ENCODE measurements around the gene MRS2. TPM values are rescaled to one million over a fixed set of nuclear protein-coding genes. Genes with fewer than 3 reads are reported as not detected.

MRS2 gene
- total RNA-seq, 1 experiment from 2014 or later: 85.8 TPM

- no peak overlapping the region for H4K8ac ChIP-seq (replicated peaks; ENCODE audit: insufficient read length, low read depth, low read length)
- DNase-seq: no peak
- H3K23ac ChIP-seq (ENCODE audit: insufficient read length, low read depth, low read length): no peak overlapping the region
- Mint-ChIP-seq H3K36me3 (ENCODE audit: insufficient read depth in 1 of 3, low read depth in 3 of 3) (no peaks in the 10 kb centered on the region), H3K9me3 (no peaks in the 10 kb centered on the region), H3K27me3 (ENCODE audit: low read depth) (no peaks in the 10 kb centered on the region), H3K4me3 (no peak overlapping the region), H3K27ac (no peak overlapping the region), H3K4me1 (peaks cover 3 to 4% of the 10 kb centered on the region in 2 experiments; a peak in 3 of 4 replicates)
- H2BK20ac ChIP-seq (ENCODE audit: low read depth, low read length, poor library complexity, severe bottlenecking): no peak overlapping the region
- no peak overlapping the region; the same call in 1 of the 2 replicates for H3K14ac ChIP-seq (ENCODE audit: insufficient read depth, low read length)
- H3K56ac ChIP-seq (ENCODE audit: insufficient read length, low read depth, low read length): no peak overlapping the region
- H2AFZ ChIP-seq (ENCODE audit: low read length): no peak overlapping the region
- H2AK5ac ChIP-seq (ENCODE audit: insufficient read length, low read length): no peak overlapping the region
- H3K4ac ChIP-seq (ENCODE audit: low read depth, low read length): no peak overlapping the region
- no peaks in the 10 kb centered on the region for H3K79me1 ChIP-seq (ENCODE audit: insufficient read depth, low read depth, low read length, poor library complexity, severe bottlenecking)
- H4K20me1 ChIP-seq (ENCODE audit: control insufficient read depth, insufficient read depth, insufficient read length): no peaks in the 10 kb centered on the region
- H2BK120ac ChIP-seq (ENCODE audit: low read depth, low read length, poor library complexity, severe bottlenecking): no peak overlapping the region
- H3K27me3 ChIP-seq (ENCODE audit: insufficient read depth, low read length): no peaks in the 10 kb centered on the region
- WGBS (ENCODE audit: extremely low coverage, insufficient read length, low lambda C conversion rate): no CpG with 5 or more reads among the region's 13 CpGs
- TF ChIP-seq CTCF (conservative IDR thresholded peaks at IDR 0.05): no peak
- H3K27ac ChIP-seq (ENCODE audit: insufficient read length, low read depth, low read length): no peak overlapping the region
- no peak overlapping the region for H2BK5ac ChIP-seq (ENCODE audit: insufficient read length, low read length)
- no peak overlapping the region for H2BK12ac ChIP-seq (ENCODE audit: insufficient read length, low read depth, low read length)
- no peak overlapping the region for H3T11ph ChIP-seq (ENCODE audit: low read length)
- H2BK15ac ChIP-seq (ENCODE audit: low read depth, low read length): no peak overlapping the region
- H3K9me3 ChIP-seq (ENCODE audit: control insufficient read depth, low read depth, low read length): no peaks in the 10 kb centered on the region
- no peaks in the 10 kb centered on the region for H3K79me2 ChIP-seq (ENCODE audit: insufficient read depth, low read length)
- H3K4me2 ChIP-seq (ENCODE audit: insufficient read depth, insufficient read length, low read length): no peak overlapping the region
- H3K4me1 ChIP-seq (ENCODE audit: insufficient read depth, low read length): no peaks in the 10 kb centered on the region
- H3K23me2 ChIP-seq (ENCODE audit: insufficient read length, low read depth, low read length, poor library complexity, severe bottlenecking): no peaks in the 10 kb centered on the region
- H4K91ac ChIP-seq (ENCODE audit: insufficient read length, low read depth, low read length): no peak overlapping the region
- H3K18ac ChIP-seq (ENCODE audit: insufficient read length, low read depth, low read length): no peak overlapping the region
- H4K5ac ChIP-seq (ENCODE audit: insufficient read length, low read depth, low read length): no peak overlapping the region
- no peak overlapping the region for H3K9ac ChIP-seq (ENCODE audit: extremely low read depth, insufficient read length, low read length)
Measured at GRCh38 chr6:24451581-24452388, 49.0 kb downstream of the MRS2 start.

Measured in H9 (cell line).